Fibroblast of lung (primary cell): ENCODE measurements around the gene CNN2.

Experiments used
- EZH2 ChIP-seq: IDR thresholded peaks from 2 replicates; pipeline ENCODE4 v1.5.1; 2012; ENCODE audit warnings: low read length, control low read depth, mild to moderate bottlenecking; ENCODE audit errors: missing control alignments
- TF ChIP-seq, protein P1 (sequence below), 2 donors: IDR thresholded peaks in 1 of 2; conservative IDR thresholded peaks in 1 of 2; 1 replicate in 1 of 2; 2 replicates in 1 of 2; pipeline ENCODE4 v1.5.1; 2011 to 2012; ENCODE audit warnings: low read length in 2 of 2, control low read depth in 1 of 2, inconsistent platforms in 1 of 2, low read depth in 1 of 2, mild to moderate bottlenecking in 1 of 2

DNA sequence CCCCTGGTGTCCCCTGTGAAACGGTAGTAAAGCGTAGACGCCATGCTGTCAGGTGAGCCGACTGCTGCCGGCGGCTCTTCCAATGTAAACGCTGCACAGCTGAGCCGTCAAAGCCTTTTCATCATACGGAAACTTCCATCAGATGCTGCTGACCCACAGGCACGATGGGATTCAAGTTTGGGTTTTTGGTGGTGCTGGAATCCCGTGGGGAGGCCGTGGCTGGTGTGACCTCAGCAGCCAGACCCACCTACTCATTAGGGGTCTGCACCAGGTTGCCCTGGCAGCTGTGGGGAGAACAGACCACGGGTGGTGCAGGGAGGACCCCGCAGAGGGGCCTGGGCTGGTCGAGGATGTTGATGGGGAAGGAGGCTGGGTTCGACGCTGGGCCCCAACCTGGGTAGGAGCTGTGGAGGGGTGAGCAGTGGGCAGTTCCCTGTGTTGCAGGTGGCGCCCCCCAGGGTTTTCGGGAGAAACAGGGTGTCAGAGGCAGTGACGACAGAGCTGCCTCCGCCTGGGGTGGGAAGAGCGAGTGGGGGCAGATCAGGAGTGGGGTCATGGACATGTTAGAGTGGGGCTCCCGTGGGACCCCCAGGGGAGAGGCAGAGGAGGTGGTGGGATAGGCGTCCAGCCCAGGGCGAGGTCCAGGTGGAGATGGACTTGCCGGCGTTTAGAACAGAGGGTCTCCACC is 19.6 kb upstream of the CNN2 start:
- TF ChIP-seq EZH2, result no peak
- TF ChIP-seq, protein P1, sequence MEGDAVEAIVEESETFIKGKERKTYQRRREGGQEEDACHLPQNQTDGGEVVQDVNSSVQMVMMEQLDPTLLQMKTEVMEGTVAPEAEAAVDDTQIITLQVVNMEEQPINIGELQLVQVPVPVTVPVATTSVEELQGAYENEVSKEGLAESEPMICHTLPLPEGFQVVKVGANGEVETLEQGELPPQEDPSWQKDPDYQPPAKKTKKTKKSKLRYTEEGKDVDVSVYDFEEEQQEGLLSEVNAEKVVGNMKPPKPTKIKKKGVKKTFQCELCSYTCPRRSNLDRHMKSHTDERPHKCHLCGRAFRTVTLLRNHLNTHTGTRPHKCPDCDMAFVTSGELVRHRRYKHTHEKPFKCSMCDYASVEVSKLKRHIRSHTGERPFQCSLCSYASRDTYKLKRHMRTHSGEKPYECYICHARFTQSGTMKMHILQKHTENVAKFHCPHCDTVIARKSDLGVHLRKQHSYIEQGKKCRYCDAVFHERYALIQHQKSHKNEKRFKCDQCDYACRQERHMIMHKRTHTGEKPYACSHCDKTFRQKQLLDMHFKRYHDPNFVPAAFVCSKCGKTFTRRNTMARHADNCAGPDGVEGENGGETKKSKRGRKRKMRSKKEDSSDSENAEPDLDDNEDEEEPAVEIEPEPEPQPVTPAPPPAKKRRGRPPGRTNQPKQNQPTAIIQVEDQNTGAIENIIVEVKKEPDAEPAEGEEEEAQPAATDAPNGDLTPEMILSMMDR (conservative IDR thresholded peaks at IDR 0.05 in 1 of 2, IDR thresholded peaks at IDR 0.05 in 1 of 2; ENCODE audit: low read depth in 1 of 2, low read length in 2 of 2), result no peak
